ENCODE results near the gene THOC2.

DNA sequence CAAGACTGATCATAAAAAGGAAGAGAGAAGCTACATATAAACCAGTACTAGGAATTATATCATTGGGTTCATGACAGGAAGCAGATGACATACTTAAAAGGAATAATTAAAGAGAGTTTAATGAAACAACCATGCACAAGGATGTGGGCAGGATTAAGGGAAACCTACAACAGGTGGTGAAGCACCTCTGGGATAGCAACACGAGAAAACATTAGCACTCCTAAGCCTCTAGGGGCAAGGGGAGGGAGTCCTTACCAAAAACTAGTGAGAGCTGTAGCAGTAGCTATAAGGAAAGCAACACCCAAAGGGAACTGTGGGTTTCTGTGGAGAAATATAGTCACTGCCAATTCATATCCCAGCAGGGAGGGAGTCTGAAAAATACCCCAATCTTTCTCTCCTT is 7.2 kb upstream of the THOC2 start:
- TF ChIP-seq PKNOX1 (IDR thresholded peaks at IDR 0.05) (no peak), MYC (IDR thresholded peaks at IDR 0.05; ENCODE audit: low read depth, low read length) (no peak), MYC (CRISPR knock-in tag; IDR thresholded peaks at IDR 0.05; ENCODE audit: borderline replicate concordance, low read depth) (no peak), SRF (CRISPR knock-in tag; IDR thresholded peaks at IDR 0.05) (no peak), YY1 (IDR thresholded peaks at IDR 0.05; ENCODE audit: borderline replicate concordance in 1 of 3, control insufficient read depth in 1 of 3, extremely low read depth in 1 of 3, insufficient read depth in 3 of 3, insufficient read length in 1 of 3, insufficient replicate concordance in 2 of 3, low read depth in 1 of 3, low read length in 2 of 3) (no peak), ARHGAP35 (IDR thresholded peaks at IDR 0.05; ENCODE audit: partially characterized antibody) (no peak), ZFX (CRISPR knock-in tag; IDR thresholded peaks at IDR 0.05) (no peak)
- TF ChIP-seq, protein P1, sequence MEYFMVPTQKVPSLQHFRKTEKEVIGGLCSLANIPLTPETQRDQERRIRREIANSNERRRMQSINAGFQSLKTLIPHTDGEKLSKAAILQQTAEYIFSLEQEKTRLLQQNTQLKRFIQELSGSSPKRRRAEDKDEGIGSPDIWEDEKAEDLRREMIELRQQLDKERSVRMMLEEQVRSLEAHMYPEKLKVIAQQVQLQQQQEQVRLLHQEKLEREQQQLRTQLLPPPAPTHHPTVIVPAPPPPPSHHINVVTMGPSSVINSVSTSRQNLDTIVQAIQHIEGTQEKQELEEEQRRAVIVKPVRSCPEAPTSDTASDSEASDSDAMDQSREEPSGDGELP (CRISPR knock-in tag; IDR thresholded peaks at IDR 0.05; ENCODE audit: borderline replicate concordance): no peak
